ENCODE results near the gene SHB.

The SHB gene

DNA sequence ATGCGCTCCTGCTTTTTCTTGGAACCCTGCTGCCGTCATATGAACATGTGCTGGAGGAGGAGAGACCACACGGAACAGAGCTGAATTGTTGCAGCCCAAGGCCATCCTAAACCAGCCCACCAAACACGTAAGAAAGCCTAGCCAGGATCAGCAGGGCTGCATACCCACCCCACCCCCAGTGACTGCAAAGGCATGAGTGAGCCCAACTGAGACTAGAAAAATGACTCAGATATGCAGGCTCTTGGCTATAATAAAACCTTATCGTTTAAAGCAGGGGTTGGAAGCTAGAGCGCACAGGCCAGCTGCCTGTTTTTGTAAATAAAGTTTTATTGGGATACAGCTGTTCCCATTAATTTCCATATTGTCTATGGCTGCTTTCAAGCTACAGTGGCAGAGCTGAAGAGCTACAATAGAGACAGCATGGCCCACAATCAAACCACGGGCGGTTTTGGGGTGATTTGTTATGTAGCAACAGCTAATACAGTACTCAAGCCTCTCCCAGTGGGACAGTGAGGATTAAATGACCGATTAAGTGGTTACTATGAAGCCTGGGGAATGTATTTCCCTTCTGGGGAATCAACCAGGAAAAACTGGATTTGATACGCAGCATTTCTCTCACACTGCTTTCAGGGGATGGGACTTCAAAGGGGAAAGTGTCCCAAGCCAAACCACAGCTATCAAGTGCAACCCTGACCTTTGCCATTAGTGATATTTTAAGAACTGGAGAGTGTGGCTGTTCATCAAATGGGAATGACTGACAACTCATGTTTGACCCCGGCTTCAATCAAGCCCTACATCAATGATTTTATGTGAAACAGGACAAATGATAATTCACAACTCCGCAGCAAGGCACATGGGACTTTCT is 6.3 kb downstream of the SHB start:
- H3K18ac ChIP-seq (ENCODE audit: low read length), result no peak overlapping the region
- H3K79me1 ChIP-seq (ENCODE audit: low read depth, low read length), result no peaks in the 10 kb centered on the region
- no peak overlapping the region for H3K23ac ChIP-seq (ENCODE audit: low read depth, low read length, poor library complexity)
- H3K9ac ChIP-seq (ENCODE audit: low read depth, low read length, poor library complexity), result no peak overlapping the region
- H3K27me3 ChIP-seq (ENCODE audit: control insufficient read depth in 3 of 3, insufficient read depth in 3 of 3, low read depth in 1 of 3, low read length in 3 of 3), result peaks cover 5 to 15% (median 9%) of the 10 kb centered on the region in 3 experiments
- no peak overlapping the region for H3K4ac ChIP-seq (ENCODE audit: low read length)
- no peak overlapping the region for H3K14ac ChIP-seq (ENCODE audit: low read length)
- no peak overlapping the region for H3K27ac ChIP-seq (replicated peaks; ENCODE audit: low read length)
- no peak overlapping the region for H2BK12ac ChIP-seq (ENCODE audit: low read length)
- no peak overlapping the region for H2BK120ac ChIP-seq (ENCODE audit: low read depth, low read length)
- no peak overlapping the region for H3K4me2 ChIP-seq (ENCODE audit: insufficient read depth, low read length, poor library complexity, severe bottlenecking)
- no CpG with 5 or more reads among the region's 12 CpGs for WGBS, 2 donors (ENCODE audit: extremely low coverage in 2 of 2, insufficient read length in 2 of 2, insufficient replicate concordance in 1 of 2)
- no peak overlapping the region for H2AFZ ChIP-seq (ENCODE audit: low read length)
- H3K4me1 ChIP-seq (ENCODE audit: control insufficient read depth in 2 of 2, insufficient read depth in 1 of 2, low read depth in 1 of 2, low read length in 2 of 2), result peaks cover 11 to 14% of the 10 kb centered on the region in 2 donors
- no peak overlapping the region for H4K91ac ChIP-seq (ENCODE audit: low read depth, low read length, poor library complexity)
- no peak overlapping the region for H2BK15ac ChIP-seq (ENCODE audit: low read length)
- H2AK5ac ChIP-seq (ENCODE audit: low read depth, low read length), result no peak overlapping the region
- no peak overlapping the region for H2BK5ac ChIP-seq (ENCODE audit: low read length)
- no peaks in the 10 kb centered on the region for H3K36me3 ChIP-seq (replicated peaks in 1 of 2; ENCODE audit: control insufficient read depth in 2 of 2, insufficient read depth in 2 of 2, low read length in 2 of 2)
- H3K9me3 ChIP-seq (replicated peaks in 1 of 2; ENCODE audit: control insufficient read depth in 2 of 2, insufficient read depth in 1 of 2, low read depth in 1 of 2, low read length in 2 of 2), result no peaks in the 10 kb centered on the region
- DNase-seq (ENCODE audit: low spot score), result no peak
- H4K8ac ChIP-seq (ENCODE audit: low read depth, low read length), result no peak overlapping the region
- no peak overlapping the region for H3K4me3 ChIP-seq (ENCODE audit: low read length in 2 of 2)

DNA sequence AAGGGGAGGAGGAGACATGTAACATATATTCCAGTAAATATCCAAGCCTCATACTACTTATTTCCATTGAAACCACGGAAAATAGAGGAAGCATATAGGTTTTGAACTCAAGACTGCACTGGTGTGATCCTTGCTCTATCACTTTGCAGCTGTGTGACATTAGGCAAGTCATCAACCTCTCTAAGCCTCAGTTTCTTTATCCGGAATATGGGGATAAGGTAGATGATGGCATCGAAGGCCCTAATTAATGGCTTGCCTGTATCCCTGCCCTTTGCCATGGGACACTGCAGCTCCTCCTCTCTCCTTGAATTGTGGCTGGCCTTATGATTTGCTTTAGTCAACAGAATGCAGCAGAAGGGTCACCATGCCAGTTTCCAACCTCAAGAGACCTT is 6.9 kb downstream of the SHB start:
- Histone ChIP-seq H3K18ac (ENCODE audit: low read length) (no peak overlapping the region), H2AK5ac (ENCODE audit: low read depth, low read length) (no peak overlapping the region), H3K9ac (ENCODE audit: low read depth, low read length, poor library complexity) (no peak overlapping the region), H3K27me3 (ENCODE audit: control insufficient read depth in 3 of 3, insufficient read depth in 3 of 3, low read depth in 1 of 3, low read length in 3 of 3) (peaks cover 0 to 9% (median 2%) of the 10 kb centered on the region in 3 experiments), H3K4me2 (ENCODE audit: insufficient read depth, low read length, poor library complexity, severe bottlenecking) (no peak overlapping the region), H2BK120ac (ENCODE audit: low read depth, low read length) (no peak overlapping the region), H4K91ac (ENCODE audit: low read depth, low read length, poor library complexity) (no peak overlapping the region), H2BK12ac (ENCODE audit: low read length) (no peak overlapping the region), H3K27ac (replicated peaks; ENCODE audit: low read length) (no peak overlapping the region), H3K4ac (ENCODE audit: low read length) (no peak overlapping the region), H2BK15ac (ENCODE audit: low read length) (no peak overlapping the region), H2AFZ (ENCODE audit: low read length) (no peak overlapping the region), H3K9me3 (replicated peaks in 1 of 2; ENCODE audit: control insufficient read depth in 2 of 2, insufficient read depth in 1 of 2, low read depth in 1 of 2, low read length in 2 of 2) (no peaks in the 10 kb centered on the region), H2BK5ac (ENCODE audit: low read length) (no peak overlapping the region), H3K4me3 (ENCODE audit: low read length in 2 of 2) (no peak overlapping the region), H3K79me1 (ENCODE audit: low read depth, low read length) (no peaks in the 10 kb centered on the region), H4K8ac (ENCODE audit: low read depth, low read length) (no peak overlapping the region), H3K4me1 (ENCODE audit: control insufficient read depth in 2 of 2, insufficient read depth in 1 of 2, low read depth in 1 of 2, low read length in 2 of 2) (peaks cover 7 to 9% of the 10 kb centered on the region in 2 donors), H3K23ac (ENCODE audit: low read depth, low read length, poor library complexity) (no peak overlapping the region), H3K36me3 (replicated peaks in 1 of 2; ENCODE audit: control insufficient read depth in 2 of 2, insufficient read depth in 2 of 2, low read length in 2 of 2) (no peaks in the 10 kb centered on the region), H3K14ac (ENCODE audit: low read length) (no peak overlapping the region)
- WGBS, 2 donors (ENCODE audit: extremely low coverage in 2 of 2, insufficient read length in 2 of 2, insufficient replicate concordance in 1 of 2), result no CpG with 5 or more reads among the region's 3 CpGs
- no peak for DNase-seq (ENCODE audit: low spot score)

DNA sequence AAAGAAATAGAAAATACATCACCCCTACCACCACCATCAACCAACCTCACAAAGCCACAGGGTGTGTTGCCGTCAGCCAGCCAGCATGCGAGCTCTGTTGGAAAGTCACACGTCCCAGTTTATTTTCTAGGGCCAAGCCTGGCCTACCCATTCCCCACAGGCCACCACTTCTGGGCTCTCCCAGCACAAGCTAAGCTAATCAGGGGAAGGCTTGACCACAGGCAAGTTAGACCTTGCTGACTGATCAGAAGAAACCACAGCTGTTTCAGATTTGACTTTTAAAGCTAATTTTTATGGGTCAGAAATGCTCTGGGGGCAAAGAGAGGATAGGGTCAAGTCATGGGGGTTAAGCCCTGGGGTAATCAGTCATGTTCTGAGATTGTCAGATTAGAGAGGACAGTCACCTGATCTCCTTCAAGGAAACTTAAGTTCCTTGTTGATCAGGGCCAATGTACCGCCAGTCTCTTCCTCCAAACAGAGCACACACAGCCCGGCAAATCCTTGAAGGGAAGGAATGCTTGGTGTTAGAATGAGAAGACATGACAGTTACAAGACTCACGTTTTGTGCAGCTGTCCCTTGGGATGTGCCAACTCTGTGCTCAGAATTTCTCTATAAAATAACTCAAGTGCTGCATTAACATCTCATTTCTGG is 7.6 kb downstream of the SHB start:
- H2BK5ac ChIP-seq (ENCODE audit: low read length), result no peak overlapping the region
- H3K4ac ChIP-seq (ENCODE audit: low read length), result no peak overlapping the region
- no peak overlapping the region for H3K18ac ChIP-seq (ENCODE audit: low read length)
- no peak overlapping the region for H2BK15ac ChIP-seq (ENCODE audit: low read length)
- DNase-seq (ENCODE audit: low spot score), result no peak
- H3K36me3 ChIP-seq (replicated peaks in 1 of 2; ENCODE audit: control insufficient read depth in 2 of 2, insufficient read depth in 2 of 2, low read length in 2 of 2), result no peaks in the 10 kb centered on the region
- H3K4me2 ChIP-seq (ENCODE audit: insufficient read depth, low read length, poor library complexity, severe bottlenecking), result no peak overlapping the region
- peaks cover 4 to 7% of the 10 kb centered on the region in 2 donors for H3K4me1 ChIP-seq (ENCODE audit: control insufficient read depth in 2 of 2, insufficient read depth in 1 of 2, low read depth in 1 of 2, low read length in 2 of 2)
- no peak overlapping the region for H2AK5ac ChIP-seq (ENCODE audit: low read depth, low read length)
- H4K91ac ChIP-seq (ENCODE audit: low read depth, low read length, poor library complexity), result no peak overlapping the region
- H2BK120ac ChIP-seq (ENCODE audit: low read depth, low read length), result no peak overlapping the region
- WGBS, 2 donors (ENCODE audit: extremely low coverage in 2 of 2, insufficient read length in 2 of 2, insufficient replicate concordance in 1 of 2), result no CpG with 5 or more reads among the region's 6 CpGs
- H2AFZ ChIP-seq (ENCODE audit: low read length), result no peak overlapping the region
- H3K4me3 ChIP-seq (ENCODE audit: low read length in 2 of 2), result no peak overlapping the region
- H3K27ac ChIP-seq (replicated peaks; ENCODE audit: low read length), result no peak overlapping the region
- no peak overlapping the region for H2BK12ac ChIP-seq (ENCODE audit: low read length)
- peaks cover 0 to 2% (median 0%) of the 10 kb centered on the region in 3 experiments for H3K27me3 ChIP-seq (ENCODE audit: control insufficient read depth in 3 of 3, insufficient read depth in 3 of 3, low read depth in 1 of 3, low read length in 3 of 3)
- H3K23ac ChIP-seq (ENCODE audit: low read depth, low read length, poor library complexity), result no peak overlapping the region
- no peaks in the 10 kb centered on the region for H3K79me1 ChIP-seq (ENCODE audit: low read depth, low read length)
- no peaks in the 10 kb centered on the region for H3K9me3 ChIP-seq (replicated peaks in 1 of 2; ENCODE audit: control insufficient read depth in 2 of 2, insufficient read depth in 1 of 2, low read depth in 1 of 2, low read length in 2 of 2)
- H4K8ac ChIP-seq (ENCODE audit: low read depth, low read length), result no peak overlapping the region
- H3K9ac ChIP-seq (ENCODE audit: low read depth, low read length, poor library complexity), result no peak overlapping the region
- no peak overlapping the region for H3K14ac ChIP-seq (ENCODE audit: low read length)

DNA sequence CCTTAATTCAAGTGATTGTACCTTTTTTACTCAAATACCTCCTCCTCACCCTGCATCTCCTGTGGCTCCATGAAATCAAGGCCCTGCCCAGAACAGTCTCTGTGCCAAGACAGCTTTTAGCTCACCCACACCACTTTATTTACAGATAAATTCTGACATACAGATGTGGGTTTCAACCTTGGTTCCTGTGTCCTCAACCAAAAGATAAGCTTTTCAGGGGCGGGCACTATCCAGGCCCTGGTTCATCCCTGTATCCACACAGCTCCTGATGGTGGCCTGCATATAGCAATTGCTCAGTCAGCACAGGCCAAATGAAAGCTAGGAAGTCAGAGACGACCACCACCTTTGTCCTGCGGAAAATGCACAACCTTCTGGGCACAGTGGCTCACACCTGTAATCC is 8.3 kb downstream of the SHB start:
- no CpG with 5 or more reads among the region's 3 CpGs for WGBS, 2 donors (ENCODE audit: extremely low coverage in 2 of 2, insufficient read length in 2 of 2, insufficient replicate concordance in 1 of 2)
- Histone ChIP-seq H3K18ac (ENCODE audit: low read length) (no peak overlapping the region), H3K23ac (ENCODE audit: low read depth, low read length, poor library complexity) (no peak overlapping the region), H2BK12ac (ENCODE audit: low read length) (no peak overlapping the region), H3K14ac (ENCODE audit: low read length) (no peak overlapping the region), H2BK15ac (ENCODE audit: low read length) (no peak overlapping the region), H2BK5ac (ENCODE audit: low read length) (no peak overlapping the region), H4K8ac (ENCODE audit: low read depth, low read length) (no peak overlapping the region), H3K36me3 (replicated peaks in 1 of 2; ENCODE audit: control insufficient read depth in 2 of 2, insufficient read depth in 2 of 2, low read length in 2 of 2) (no peaks in the 10 kb centered on the region), H4K91ac (ENCODE audit: low read depth, low read length, poor library complexity) (no peak overlapping the region), H3K27me3 (ENCODE audit: control insufficient read depth in 3 of 3, insufficient read depth in 3 of 3, low read depth in 1 of 3, low read length in 3 of 3) (no peaks in the 10 kb centered on the region), H3K4me2 (ENCODE audit: insufficient read depth, low read length, poor library complexity, severe bottlenecking) (no peak overlapping the region), H2AFZ (ENCODE audit: low read length) (no peak overlapping the region), H2BK120ac (ENCODE audit: low read depth, low read length) (no peak overlapping the region), H3K4me3 (ENCODE audit: low read length in 2 of 2) (no peak overlapping the region), H3K79me1 (ENCODE audit: low read depth, low read length) (no peaks in the 10 kb centered on the region), H3K9me3 (replicated peaks in 1 of 2; ENCODE audit: control insufficient read depth in 2 of 2, insufficient read depth in 1 of 2, low read depth in 1 of 2, low read length in 2 of 2) (no peaks in the 10 kb centered on the region), H3K9ac (ENCODE audit: low read depth, low read length, poor library complexity) (no peak overlapping the region), H2AK5ac (ENCODE audit: low read depth, low read length) (no peak overlapping the region), H3K4ac (ENCODE audit: low read length) (no peak overlapping the region), H3K27ac (replicated peaks; ENCODE audit: low read length) (no peak overlapping the region), H3K4me1 (ENCODE audit: control insufficient read depth in 2 of 2, insufficient read depth in 1 of 2, low read depth in 1 of 2, low read length in 2 of 2) (peaks cover 4 to 7% of the 10 kb centered on the region in 2 donors)
- no peak for DNase-seq (ENCODE audit: low spot score)
